ENCODE data around the gene CRTAC1. TPM values are rescaled to one million over a fixed set of nuclear protein-coding genes. Genes with fewer than 3 reads are reported as not detected.
"Not testable (repeated sequence)": the region's sequence is repeated elsewhere in the genome, so short reads cannot be mapped to it uniquely, and the experiment has no call there.

CRTAC1 gene
- total RNA-seq, 1 experiment from 2014 or later: not detected

DNA sequence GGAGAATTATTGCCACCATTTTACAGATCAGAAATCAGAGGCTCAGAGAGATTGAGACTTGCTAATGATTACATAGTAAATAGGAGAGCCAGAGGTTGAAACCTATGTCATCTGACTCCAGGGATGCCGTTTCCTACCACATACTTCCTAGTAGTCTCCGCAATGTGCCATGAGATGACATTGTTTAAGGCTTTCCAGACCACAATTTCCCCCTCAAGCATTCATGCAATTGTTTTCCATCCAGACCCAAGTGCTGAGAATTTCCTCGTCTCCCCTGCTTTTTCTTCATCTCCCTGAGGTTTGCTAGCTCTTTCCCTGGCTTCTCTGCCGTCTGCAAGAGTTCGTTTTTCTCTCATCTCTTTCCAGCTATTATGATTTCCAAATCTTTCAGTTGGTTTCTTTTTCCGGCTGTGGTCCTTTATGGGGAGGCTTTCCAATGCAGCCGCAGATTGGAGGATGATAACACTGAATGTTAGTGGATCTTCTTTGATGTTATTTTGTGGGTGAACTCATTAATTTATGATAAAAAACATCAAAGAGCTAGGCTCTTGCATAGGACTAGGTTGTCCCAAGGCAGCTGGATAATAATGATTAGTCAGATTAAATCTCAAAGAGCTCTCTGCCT, 187.7 kb downstream of the CRTAC1 start:
- TF ChIP-seq, protein P1, sequence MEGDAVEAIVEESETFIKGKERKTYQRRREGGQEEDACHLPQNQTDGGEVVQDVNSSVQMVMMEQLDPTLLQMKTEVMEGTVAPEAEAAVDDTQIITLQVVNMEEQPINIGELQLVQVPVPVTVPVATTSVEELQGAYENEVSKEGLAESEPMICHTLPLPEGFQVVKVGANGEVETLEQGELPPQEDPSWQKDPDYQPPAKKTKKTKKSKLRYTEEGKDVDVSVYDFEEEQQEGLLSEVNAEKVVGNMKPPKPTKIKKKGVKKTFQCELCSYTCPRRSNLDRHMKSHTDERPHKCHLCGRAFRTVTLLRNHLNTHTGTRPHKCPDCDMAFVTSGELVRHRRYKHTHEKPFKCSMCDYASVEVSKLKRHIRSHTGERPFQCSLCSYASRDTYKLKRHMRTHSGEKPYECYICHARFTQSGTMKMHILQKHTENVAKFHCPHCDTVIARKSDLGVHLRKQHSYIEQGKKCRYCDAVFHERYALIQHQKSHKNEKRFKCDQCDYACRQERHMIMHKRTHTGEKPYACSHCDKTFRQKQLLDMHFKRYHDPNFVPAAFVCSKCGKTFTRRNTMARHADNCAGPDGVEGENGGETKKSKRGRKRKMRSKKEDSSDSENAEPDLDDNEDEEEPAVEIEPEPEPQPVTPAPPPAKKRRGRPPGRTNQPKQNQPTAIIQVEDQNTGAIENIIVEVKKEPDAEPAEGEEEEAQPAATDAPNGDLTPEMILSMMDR (conservative IDR thresholded peaks at IDR 0.05; ENCODE audit: low read depth, low read length): no peak
- no peak for TF ChIP-seq EZH2 (IDR thresholded peaks at IDR 0.05; ENCODE audit: borderline replicate concordance, low read depth, low read length, poor library complexity, severe bottlenecking)
- ChIA-PET CTCF (no interaction called here), POLR2A (ENCODE audit: low non-redundant PET) (no interaction called here)
- intact Hi-C loops (cut with micrococcal nuclease; ENCODE audit: unreplicated experiment): no loop called here
- no peaks in the 10 kb centered on the region for H3K27me3 ChIP-seq (replicated peaks; ENCODE audit: insufficient read depth, low read depth, low read length, poor library complexity)
- no peaks in the 10 kb centered on the region for H3K36me3 ChIP-seq (ENCODE audit: insufficient read depth, low read length, poor library complexity, severe bottlenecking)
- H3K27ac ChIP-seq (ENCODE audit: low read depth, low read length, poor library complexity, severe bottlenecking): no peak overlapping the region
- H3K9me3 ChIP-seq (ENCODE audit: low read depth, low read length, poor library complexity, severe bottlenecking): no peaks in the 10 kb centered on the region
- no peak for DNase-seq (ENCODE audit: low spot score)
- H3K4me3 ChIP-seq (ENCODE audit: low read depth, low read length, poor library complexity, severe bottlenecking): no peak overlapping the region
- BruUV-seq (replicated peaks): no TSS peak
- no peaks in the 10 kb centered on the region for H3K4me1 ChIP-seq (ENCODE audit: insufficient read depth, low read length, poor library complexity, severe bottlenecking)

DNA sequence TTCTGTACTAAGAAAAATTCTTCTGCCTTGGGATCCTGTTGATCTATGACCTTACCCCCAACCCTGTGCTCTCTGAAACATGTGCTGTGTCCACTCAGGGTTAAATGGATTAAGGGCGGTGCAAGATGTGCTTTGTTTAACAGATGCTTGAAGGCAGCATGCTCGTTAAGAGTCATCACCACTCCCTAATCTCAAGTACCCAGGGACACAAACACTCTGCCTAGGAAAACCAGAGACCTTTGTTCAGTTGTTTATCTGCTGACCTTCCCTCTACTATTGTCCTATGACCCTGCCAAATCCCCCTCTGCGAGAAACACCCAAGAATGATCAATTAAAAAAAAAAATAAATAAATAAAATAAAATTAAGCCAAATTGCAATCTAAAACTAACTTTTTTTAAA, 188.3 kb downstream of the CRTAC1 start:
- POLR2A ChIA-PET (ENCODE audit: low non-redundant PET): not testable (repeated sequence)

DNA sequence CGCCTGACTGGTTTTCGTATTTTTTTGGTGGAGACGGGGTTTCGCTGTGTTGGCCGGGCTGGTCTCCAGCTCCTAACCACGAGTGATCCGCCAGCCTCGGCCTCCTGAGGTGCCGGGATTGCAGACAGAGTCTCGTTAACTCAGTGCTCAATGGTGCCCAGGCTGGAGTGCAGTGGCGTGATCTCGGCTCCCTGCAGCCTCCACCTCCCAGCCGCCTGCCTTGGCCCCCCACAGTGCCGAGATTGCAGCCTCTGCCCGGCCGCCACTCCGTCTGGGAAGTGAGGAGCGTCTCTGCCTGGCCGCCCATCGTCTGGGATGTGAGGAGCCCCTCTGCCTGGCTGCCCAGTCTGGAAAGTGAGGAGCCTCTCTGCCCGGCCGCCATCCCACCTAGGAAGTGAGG, 189.3 kb downstream of the CRTAC1 start:
- H3K27ac ChIP-seq (ENCODE audit: low read depth, low read length, poor library complexity, severe bottlenecking); CTCF ChIA-PET; H3K27me3 ChIP-seq (replicated peaks; ENCODE audit: insufficient read depth, low read depth, low read length, poor library complexity); BruUV-seq (replicated peaks); H3K4me3 ChIP-seq (ENCODE audit: low read depth, low read length, poor library complexity, severe bottlenecking); intact Hi-C loops (cut with micrococcal nuclease; ENCODE audit: unreplicated experiment); H3K36me3 ChIP-seq (ENCODE audit: insufficient read depth, low read length, poor library complexity, severe bottlenecking); H3K9me3 ChIP-seq (ENCODE audit: low read depth, low read length, poor library complexity, severe bottlenecking); POLR2A ChIA-PET (ENCODE audit: low non-redundant PET); H3K4me1 ChIP-seq (ENCODE audit: insufficient read depth, low read length, poor library complexity, severe bottlenecking); DNase-seq (ENCODE audit: low spot score): not testable (repeated sequence)

More for the DNA sequence above, 188.3 kb downstream of the CRTAC1 start:
- H3K4me1 ChIP-seq (ENCODE audit: insufficient read depth, low read length, poor library complexity, severe bottlenecking); intact Hi-C loops (cut with micrococcal nuclease; ENCODE audit: unreplicated experiment); H3K27ac ChIP-seq (ENCODE audit: low read depth, low read length, poor library complexity, severe bottlenecking); H3K4me3 ChIP-seq (ENCODE audit: low read depth, low read length, poor library complexity, severe bottlenecking); CTCF ChIA-PET; H3K9me3 ChIP-seq (ENCODE audit: low read depth, low read length, poor library complexity, severe bottlenecking); H3K36me3 ChIP-seq (ENCODE audit: insufficient read depth, low read length, poor library complexity, severe bottlenecking); BruUV-seq (replicated peaks); H3K27me3 ChIP-seq (replicated peaks; ENCODE audit: insufficient read depth, low read depth, low read length, poor library complexity); DNase-seq (ENCODE audit: low spot score): not testable (repeated sequence)

DNA sequence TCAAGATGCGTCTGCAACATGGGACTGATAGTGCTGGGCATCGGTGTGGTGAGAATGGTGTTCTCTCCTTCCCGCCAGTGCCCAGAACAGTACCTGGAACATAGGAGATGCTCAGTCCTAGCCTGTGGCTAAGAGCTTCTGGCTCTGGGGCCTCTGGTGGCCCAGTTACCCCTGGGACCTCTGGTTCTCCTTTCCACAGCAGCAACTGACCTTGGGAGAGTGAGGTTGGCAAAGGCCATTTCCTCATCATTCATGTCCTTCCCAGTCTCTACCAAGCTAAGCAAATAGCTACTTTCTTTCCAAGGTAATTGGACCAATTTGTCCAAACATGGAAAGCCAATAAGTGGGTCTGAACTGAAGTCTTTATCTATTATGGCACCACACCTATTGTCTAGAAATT, 192.3 kb downstream of the CRTAC1 start:
- Histone ChIP-seq H3K36me3 (ENCODE audit: insufficient read depth, low read length, poor library complexity, severe bottlenecking) (no peaks in the 10 kb centered on the region), H3K27me3 (replicated peaks; ENCODE audit: insufficient read depth, low read depth, low read length, poor library complexity) (peaks cover 3% of the 10 kb centered on the region), H3K4me3 (ENCODE audit: low read depth, low read length, poor library complexity, severe bottlenecking) (no peak overlapping the region), H3K9me3 (ENCODE audit: low read depth, low read length, poor library complexity, severe bottlenecking) (no peaks in the 10 kb centered on the region), H3K27ac (ENCODE audit: low read depth, low read length, poor library complexity, severe bottlenecking) (no peak overlapping the region), H3K4me1 (ENCODE audit: insufficient read depth, low read length, poor library complexity, severe bottlenecking) (no peaks in the 10 kb centered on the region)
- no peak for TF ChIP-seq EZH2 (IDR thresholded peaks at IDR 0.05; ENCODE audit: borderline replicate concordance, low read depth, low read length, poor library complexity, severe bottlenecking)
- TF ChIP-seq, protein P1 (conservative IDR thresholded peaks at IDR 0.05; ENCODE audit: low read depth, low read length): no peak
- BruUV-seq (replicated peaks): no TSS peak
- POLR2A ChIA-PET (ENCODE audit: low non-redundant PET): no interaction called here
- no peak for DNase-seq (ENCODE audit: low spot score)
- CTCF ChIA-PET: no interaction called here
- intact Hi-C loops (cut with micrococcal nuclease; ENCODE audit: unreplicated experiment): no loop called here
